ENCODE results near the gene SLC47A2. TPM values are rescaled to one million over a fixed set of nuclear protein-coding genes. Genes with fewer than 3 reads are reported as not detected.
"Not testable (repeated sequence)": the region's sequence is repeated elsewhere in the genome, so short reads cannot be mapped to it uniquely, and the experiment has no call there.

SLC47A2 gene
- total RNA-seq, 3 donors from 2014 or later: 0.15 to 0.66 TPM; not detected in 1

DNA sequence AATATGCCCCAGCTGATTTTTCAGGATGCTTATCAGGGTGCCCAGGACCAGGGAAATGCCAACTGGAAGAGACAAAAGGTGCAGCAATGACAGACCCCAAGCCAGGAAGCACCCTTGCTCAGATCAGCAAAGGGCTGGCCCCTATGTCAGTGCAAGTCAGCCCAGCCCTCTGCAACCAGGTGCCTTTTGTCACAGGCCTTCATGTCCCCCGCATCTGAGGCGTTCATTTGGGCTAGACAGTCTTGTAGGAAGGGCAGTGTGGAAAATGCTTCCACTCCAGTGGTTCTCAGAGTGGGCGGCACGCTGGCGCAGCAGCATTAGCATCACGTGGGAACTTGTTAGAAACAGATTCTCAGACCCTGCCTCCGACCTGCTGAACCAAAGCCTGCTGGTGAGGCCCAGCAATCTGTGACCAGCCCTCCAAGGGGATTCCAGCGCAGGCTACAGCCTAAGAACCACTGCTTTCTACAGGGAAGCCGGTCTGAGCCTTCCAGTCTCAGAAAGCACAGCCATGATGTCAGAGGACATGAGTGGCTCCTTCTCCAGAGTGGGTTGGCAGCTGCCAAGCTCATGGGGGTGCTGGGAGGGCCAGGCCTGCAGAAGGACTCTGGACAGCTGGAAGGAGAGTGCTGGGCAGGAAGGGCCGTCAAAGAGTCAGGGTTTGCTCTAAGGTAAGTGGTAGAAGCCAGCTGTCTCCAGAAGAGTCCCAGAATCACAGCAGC lies 13.1 kb downstream of the SLC47A2 start:
- no peaks in the 10 kb centered on the region for H3K36me3 ChIP-seq
- TF ChIP-seq POLR2AphosphoS5 (IDR thresholded peaks at IDR 0.05) (no peak), POLR2A (IDR thresholded peaks at IDR 0.05) (no peak)
- TF ChIP-seq, protein P1, sequence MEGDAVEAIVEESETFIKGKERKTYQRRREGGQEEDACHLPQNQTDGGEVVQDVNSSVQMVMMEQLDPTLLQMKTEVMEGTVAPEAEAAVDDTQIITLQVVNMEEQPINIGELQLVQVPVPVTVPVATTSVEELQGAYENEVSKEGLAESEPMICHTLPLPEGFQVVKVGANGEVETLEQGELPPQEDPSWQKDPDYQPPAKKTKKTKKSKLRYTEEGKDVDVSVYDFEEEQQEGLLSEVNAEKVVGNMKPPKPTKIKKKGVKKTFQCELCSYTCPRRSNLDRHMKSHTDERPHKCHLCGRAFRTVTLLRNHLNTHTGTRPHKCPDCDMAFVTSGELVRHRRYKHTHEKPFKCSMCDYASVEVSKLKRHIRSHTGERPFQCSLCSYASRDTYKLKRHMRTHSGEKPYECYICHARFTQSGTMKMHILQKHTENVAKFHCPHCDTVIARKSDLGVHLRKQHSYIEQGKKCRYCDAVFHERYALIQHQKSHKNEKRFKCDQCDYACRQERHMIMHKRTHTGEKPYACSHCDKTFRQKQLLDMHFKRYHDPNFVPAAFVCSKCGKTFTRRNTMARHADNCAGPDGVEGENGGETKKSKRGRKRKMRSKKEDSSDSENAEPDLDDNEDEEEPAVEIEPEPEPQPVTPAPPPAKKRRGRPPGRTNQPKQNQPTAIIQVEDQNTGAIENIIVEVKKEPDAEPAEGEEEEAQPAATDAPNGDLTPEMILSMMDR (IDR thresholded peaks at IDR 0.05): no peak
- H3K9me3 ChIP-seq: no peaks in the 10 kb centered on the region
- peak overlapping the region; percentile 36 to 63 for H3K27ac ChIP-seq
- intact Hi-C loops (cut with DNase I; ENCODE audit: low total_unique reads): no loop called here
- no peak overlapping the region for H3K4me3 ChIP-seq
- peak in 1 of 2 donors; percentile 13 for DNase-seq (ENCODE audit: low spot score in 2 of 2)
- H3K4me1 ChIP-seq: no peaks in the 10 kb centered on the region
- H3K27me3 ChIP-seq: no peaks in the 10 kb centered on the region

DNA sequence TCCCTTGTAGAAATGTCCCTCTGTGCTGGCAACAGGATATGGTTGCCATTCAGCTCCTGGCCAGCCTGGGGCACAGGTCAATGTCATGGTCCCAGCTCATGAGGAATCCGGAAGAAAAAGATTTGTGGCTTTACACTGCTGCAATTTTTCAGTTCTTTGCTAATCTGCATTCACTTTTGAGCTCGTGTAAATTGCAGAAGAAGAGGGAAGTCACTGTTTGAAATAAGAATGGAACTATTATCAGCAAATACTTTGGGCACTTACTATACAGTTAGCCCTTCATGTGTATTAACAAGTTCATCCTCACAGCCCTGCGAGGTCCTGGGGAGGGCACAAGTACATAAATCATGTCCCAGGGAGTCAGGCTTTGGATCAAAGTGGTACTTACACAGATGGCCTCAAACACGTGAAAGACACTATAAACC lies 14.2 kb downstream of the SLC47A2 start:
- Histone ChIP-seq H3K9me3 (no peaks in the 10 kb centered on the region), H3K27ac (no peak overlapping the region)

DNA sequence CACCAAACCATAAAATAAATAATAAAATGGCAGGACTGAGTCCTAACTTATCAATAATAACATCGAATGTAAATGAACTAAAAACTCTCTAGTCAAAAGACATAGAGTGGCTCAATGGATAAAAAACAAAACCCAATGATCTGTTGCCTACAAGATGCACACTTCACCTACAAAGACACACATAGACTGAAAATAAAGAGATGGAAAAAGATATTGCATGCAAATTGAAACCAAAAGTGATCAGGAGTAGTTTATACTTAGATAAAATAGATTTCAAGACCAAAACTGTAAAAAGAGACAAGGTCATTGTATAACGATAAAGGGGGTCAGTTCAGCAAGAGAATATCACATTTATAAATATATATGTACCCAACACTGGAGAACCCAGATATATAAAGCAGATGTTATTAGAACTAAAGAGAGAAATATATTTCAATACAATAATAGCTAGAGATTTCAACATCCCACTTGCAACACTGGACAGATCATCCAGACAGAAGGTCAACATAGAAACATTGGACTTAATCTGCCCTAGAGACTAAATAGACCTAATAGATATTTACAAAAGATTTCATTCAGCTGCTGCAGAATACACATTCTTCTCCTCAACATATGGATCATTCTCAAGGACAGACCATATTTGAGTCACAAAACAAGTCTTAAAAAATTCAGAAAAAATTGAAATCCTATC lies 29.8 kb downstream of the SLC47A2 start:
- H3K4me3 ChIP-seq: no peak overlapping the region
- H3K27ac ChIP-seq: no peak overlapping the region
- no peaks in the 10 kb centered on the region for H3K4me1 ChIP-seq
- no peaks in the 10 kb centered on the region for H3K36me3 ChIP-seq
- intact Hi-C loops (cut with DNase I; ENCODE audit: low total_unique reads): no loop called here
- no peaks in the 10 kb centered on the region for H3K27me3 ChIP-seq
- TF ChIP-seq, protein P1 (IDR thresholded peaks at IDR 0.05): no peak
- TF ChIP-seq POLR2AphosphoS5 (IDR thresholded peaks at IDR 0.05) (no peak), POLR2A (IDR thresholded peaks at IDR 0.05) (no peak)
- no peaks in the 10 kb centered on the region for H3K9me3 ChIP-seq
- no peak for DNase-seq (ENCODE audit: low spot score in 2 of 2)

More for the DNA sequence above, 14.2 kb downstream of the SLC47A2 start:
- no peak overlapping the region for H3K4me3 ChIP-seq
- TF ChIP-seq, protein P1 (IDR thresholded peaks at IDR 0.05): no peak
- TF ChIP-seq POLR2A (IDR thresholded peaks at IDR 0.05) (no peak), POLR2AphosphoS5 (IDR thresholded peaks at IDR 0.05) (no peak)
- no peaks in the 10 kb centered on the region for H3K4me1 ChIP-seq
- no peaks in the 10 kb centered on the region for H3K36me3 ChIP-seq
- H3K27me3 ChIP-seq: no peaks in the 10 kb centered on the region
- intact Hi-C loops (cut with DNase I; ENCODE audit: low total_unique reads): no loop called here
- peak in 1 of 2 donors; percentile 14 for DNase-seq (ENCODE audit: low spot score in 2 of 2)

DNA sequence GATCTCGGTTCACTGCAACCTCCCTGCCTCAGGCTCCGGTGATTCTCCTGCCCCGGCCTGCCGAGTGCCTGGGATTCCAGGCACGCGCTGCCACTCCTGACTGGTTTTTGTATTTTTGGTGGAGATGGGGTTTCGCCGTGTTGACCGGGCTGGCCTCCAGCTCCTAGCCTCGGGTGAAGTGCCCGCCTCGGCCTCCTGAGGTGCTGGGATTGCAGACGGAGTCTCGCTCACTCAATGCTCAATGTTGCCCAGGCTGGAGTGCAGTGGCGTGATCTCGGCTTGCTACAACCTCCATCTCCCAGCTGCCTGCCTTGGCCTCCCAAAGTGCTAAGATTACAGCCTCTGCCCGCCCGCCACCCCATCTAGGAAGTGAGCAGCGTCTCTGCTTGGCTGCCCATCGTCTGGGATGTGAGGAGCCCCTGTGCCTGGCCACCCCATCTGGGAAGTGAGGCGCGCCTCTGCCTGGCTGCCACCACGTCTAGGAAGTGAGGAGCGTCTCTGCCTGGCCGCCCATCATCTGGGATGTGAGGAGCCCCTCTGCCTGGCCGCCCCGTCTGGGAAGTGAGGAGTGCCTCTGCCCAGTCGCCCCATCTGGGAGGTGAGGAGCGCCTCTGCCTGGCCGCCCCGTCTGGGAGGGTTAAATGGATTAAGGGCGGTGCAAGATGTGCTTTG lies 31.3 kb downstream of the SLC47A2 start:
- H3K27me3 ChIP-seq; H3K36me3 ChIP-seq; H3K4me1 ChIP-seq; H3K27ac ChIP-seq; DNase-seq (ENCODE audit: low spot score in 2 of 2); H3K4me3 ChIP-seq; H3K9me3 ChIP-seq; intact Hi-C loops (cut with DNase I; ENCODE audit: low total_unique reads): not testable (repeated sequence)

DNA sequence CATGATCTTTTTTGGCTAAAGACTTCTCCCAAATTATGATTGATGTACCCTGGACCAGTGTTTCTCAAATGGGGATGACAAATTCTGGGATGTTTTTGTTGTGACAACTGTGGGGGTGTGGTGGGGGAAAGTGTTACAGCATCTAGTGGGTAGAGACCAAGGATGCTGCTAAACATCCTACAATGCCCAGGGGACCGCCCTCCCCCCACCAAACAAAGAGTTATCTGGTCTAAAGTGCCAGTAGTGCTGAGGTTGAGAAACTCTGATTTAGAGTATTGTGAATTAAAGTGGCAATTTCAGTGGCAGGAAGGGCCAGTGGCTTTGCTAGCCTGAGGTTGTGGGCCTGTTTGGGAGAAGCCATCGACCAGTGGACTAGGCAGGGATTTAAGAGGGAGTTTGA lies 33.3 kb downstream of the SLC47A2 start:
- TF ChIP-seq, protein P1 (IDR thresholded peaks at IDR 0.05): no peak
- no peak for TF ChIP-seq POLR2AphosphoS5 (IDR thresholded peaks at IDR 0.05)
- intact Hi-C loops (cut with DNase I; ENCODE audit: low total_unique reads): no loop called here
- H3K4me3 ChIP-seq: no peak overlapping the region

More for the DNA sequence above, 33.3 kb downstream of the SLC47A2 start:
- no peak for DNase-seq (ENCODE audit: low spot score in 2 of 2)
- H3K27me3 ChIP-seq: no peaks in the 10 kb centered on the region
- H3K27ac ChIP-seq: no peak overlapping the region
- H3K36me3 ChIP-seq: no peaks in the 10 kb centered on the region
- no peaks in the 10 kb centered on the region for H3K9me3 ChIP-seq
- H3K4me1 ChIP-seq: no peaks in the 10 kb centered on the region
